ENCODE measurements around the gene DLG2.

Gene DLG2

DNA sequence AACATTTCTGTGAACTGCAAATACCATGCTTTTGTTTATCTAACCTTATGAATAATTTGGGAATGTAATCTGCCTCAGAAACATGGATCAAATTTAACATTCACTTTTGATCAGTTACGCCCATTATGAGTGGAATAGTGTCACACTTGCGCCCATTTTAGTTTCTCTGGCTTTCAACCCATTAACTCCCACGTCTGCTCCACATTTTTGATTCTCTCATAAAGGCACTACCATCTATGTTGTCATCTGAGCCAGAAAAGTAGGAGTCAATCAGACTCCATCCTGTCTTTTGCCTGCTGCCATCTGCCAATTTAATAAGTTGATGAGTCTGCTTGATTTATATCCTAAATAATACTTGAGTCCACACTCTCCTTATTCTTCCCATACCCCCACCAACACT is 1090.7 kb downstream of the DLG2 start:
- ChIA-PET CTCF (no interaction called here), POLR2A (ENCODE audit: low non-redundant PET) (no interaction called here)
- no peak overlapping the region for H3K27ac ChIP-seq
- no peak for DNase-seq (ENCODE audit: low spot score)
- TF ChIP-seq, protein P1, sequence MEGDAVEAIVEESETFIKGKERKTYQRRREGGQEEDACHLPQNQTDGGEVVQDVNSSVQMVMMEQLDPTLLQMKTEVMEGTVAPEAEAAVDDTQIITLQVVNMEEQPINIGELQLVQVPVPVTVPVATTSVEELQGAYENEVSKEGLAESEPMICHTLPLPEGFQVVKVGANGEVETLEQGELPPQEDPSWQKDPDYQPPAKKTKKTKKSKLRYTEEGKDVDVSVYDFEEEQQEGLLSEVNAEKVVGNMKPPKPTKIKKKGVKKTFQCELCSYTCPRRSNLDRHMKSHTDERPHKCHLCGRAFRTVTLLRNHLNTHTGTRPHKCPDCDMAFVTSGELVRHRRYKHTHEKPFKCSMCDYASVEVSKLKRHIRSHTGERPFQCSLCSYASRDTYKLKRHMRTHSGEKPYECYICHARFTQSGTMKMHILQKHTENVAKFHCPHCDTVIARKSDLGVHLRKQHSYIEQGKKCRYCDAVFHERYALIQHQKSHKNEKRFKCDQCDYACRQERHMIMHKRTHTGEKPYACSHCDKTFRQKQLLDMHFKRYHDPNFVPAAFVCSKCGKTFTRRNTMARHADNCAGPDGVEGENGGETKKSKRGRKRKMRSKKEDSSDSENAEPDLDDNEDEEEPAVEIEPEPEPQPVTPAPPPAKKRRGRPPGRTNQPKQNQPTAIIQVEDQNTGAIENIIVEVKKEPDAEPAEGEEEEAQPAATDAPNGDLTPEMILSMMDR (conservative IDR thresholded peaks at IDR 0.05; ENCODE audit: low read depth): no peak

DNA sequence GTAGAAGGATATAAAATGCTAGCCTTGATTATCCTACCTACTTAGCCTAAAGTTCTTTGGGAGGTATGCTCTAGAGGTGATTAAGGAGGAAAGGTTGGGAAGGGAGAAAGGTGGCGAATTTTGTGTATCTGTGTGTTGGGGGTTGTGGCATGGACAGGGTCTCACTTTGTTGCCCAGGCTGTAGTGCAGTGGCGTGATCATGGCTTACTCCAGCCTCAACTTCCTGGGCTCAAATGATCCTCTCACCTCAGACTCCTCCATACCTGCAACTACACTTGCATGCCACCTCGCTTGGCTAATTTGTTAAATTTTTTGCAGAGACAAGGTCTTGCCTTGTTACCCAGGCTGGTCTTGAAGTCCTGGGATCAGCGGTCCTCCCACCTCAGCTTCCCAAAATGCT is 1094.8 kb downstream of the DLG2 start:
- DNase-seq (ENCODE audit: low spot score): no peak
- H3K27ac ChIP-seq: no peak overlapping the region
- CTCF ChIA-PET: no interaction called here
- POLR2A ChIA-PET (ENCODE audit: low non-redundant PET): no interaction called here
- TF ChIP-seq, protein P1 (conservative IDR thresholded peaks at IDR 0.05; ENCODE audit: low read depth): no peak

- POLR2A ChIA-PET (ENCODE audit: low non-redundant PET): no interaction called here
- no peak overlapping the region for H3K27ac ChIP-seq
- CTCF ChIA-PET: no interaction called here
- TF ChIP-seq, protein P1 (conservative IDR thresholded peaks at IDR 0.05; ENCODE audit: low read depth): no peak
- DNase-seq (ENCODE audit: low spot score): no peak
Observed at GRCh38 chr11:84526250-84526649, 1100.9 kb downstream of the DLG2 start.

DNA sequence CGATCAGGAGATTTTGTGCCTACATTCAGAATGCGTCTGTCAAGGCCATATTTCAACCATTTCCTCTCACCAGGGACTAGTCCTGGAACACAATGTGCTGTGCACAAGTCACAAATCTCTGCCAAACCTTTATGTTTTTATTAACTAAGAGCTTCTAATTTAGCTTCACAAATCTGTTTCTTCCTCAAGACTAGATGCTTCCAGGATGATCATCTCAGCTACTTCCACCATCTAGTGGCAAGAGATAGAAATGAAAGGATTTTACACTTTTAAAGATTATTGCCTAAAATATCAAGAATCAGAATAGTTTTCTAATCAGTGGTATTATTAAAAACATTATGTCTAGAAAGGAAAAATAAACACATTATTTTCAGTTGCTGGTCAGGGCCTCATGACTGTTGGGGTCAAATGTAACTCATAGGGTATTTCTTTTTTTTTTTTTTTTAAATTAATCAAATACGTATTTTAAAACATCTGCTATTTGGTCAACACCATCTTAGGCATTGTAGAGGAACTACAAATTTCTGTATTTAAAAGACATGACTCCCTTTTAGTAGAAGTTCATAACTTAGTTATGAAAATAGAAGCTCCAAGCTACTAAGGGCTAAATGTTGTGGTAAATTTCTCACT is 1102.6 kb downstream of the DLG2 start:
- peak; percentile 9 for DNase-seq (ENCODE audit: low spot score)
- ChIA-PET POLR2A (ENCODE audit: low non-redundant PET) (no interaction called here), CTCF (interaction anchor here (0.6 to 2.0 kb wide), 6 partner anchors 129 to 688 kb away, joined by 3 to 7 read pairs (median 6); no protein-coding TSS in a partner anchor)
- TF ChIP-seq, protein P1 (conservative IDR thresholded peaks at IDR 0.05; ENCODE audit: low read depth): peak; percentile 20; the same call in 1 of the 2 replicates
- H3K27ac ChIP-seq: no peak overlapping the region

DNA sequence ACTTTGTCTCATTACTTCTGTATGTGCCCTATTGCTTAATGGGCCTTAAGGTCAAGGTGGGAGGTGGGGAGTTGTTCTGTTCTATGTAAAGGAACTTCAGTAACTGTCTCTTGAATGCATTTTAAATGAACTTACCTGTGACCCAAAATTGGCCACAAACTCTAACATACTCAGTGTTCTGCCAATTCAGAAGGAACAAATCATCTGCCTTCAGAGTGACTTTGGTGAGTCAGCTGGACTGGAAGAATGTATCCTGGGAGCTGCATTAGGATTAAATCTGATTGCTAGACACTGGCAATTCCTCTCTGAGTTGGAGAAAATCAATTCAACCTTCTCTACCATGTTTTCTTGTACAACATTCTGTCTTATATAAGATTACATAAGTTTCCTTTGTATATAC is 1104.8 kb downstream of the DLG2 start:
- ChIA-PET CTCF (no interaction called here), POLR2A (ENCODE audit: low non-redundant PET) (no interaction called here)
- TF ChIP-seq, protein P1 (conservative IDR thresholded peaks at IDR 0.05; ENCODE audit: low read depth): no peak
- DNase-seq (ENCODE audit: low spot score): no peak
- H3K27ac ChIP-seq: no peak overlapping the region

GRCh38 chr11:84518631-84519183 is 1108.4 kb downstream of the DLG2 start:
- ChIA-PET CTCF (interaction anchor here (0.6 kb wide), 2 partner anchors 56 to 698 kb away, joined by 3 to 5 read pairs; no protein-coding TSS in a partner anchor), POLR2A (ENCODE audit: low non-redundant PET) (no interaction called here)

More at GRCh38 chr11:84518631-84519183, 1108.4 kb downstream of the DLG2 start:
- no peak for DNase-seq (ENCODE audit: low spot score)
- TF ChIP-seq, protein P1 (conservative IDR thresholded peaks at IDR 0.05; ENCODE audit: low read depth): no peak
- no peak overlapping the region for H3K27ac ChIP-seq
